DMS114 treated with DMSO at 0.1 percent for 48 hours (cell line): ENCODE measurements around the gene C14orf132.
"Not testable (repeated sequence)": the region's sequence is repeated elsewhere in the genome, so short reads cannot be mapped to it uniquely, and the experiment has no call there.

Experiments
- DNase-seq: peaks from one replicate; lab custom pipeline; 2025; ENCODE audit not compliant: unreplicated experiment; lab: John Stamatoyannopoulos, UW

Gene C14orf132

GRCh38 chr14:96059519-96060135 lies 20.5 kb downstream of the C14orf132 start:
- DNase-seq = no peak

- DNase-seq = no peak
These were observed 21.2 kb downstream of the C14orf132 start for GRCh38 chr14:96060186-96060933.

- DNase-seq = no peak
These were observed 22.8 kb downstream of the C14orf132 start for GRCh38 chr14:96062010-96062409.

GRCh38 chr14:96062506-96062905 lies 23.3 kb downstream of the C14orf132 start:
- no peak for DNase-seq

GRCh38 chr14:96064866-96065265 lies 25.7 kb downstream of the C14orf132 start:
- DNase-seq = no peak

GRCh38 chr14:96065661-96066459 lies 26.7 kb downstream of the C14orf132 start:
- no peak for DNase-seq

GRCh38 chr14:96066976-96067375 lies 27.8 kb downstream of the C14orf132 start:
- DNase-seq = no peak

- DNase-seq = no peak
These were observed 29.1 kb downstream of the C14orf132 start for GRCh38 chr14:96067985-96068930.

- no peak for DNase-seq
These were observed 30.3 kb downstream of the C14orf132 start for GRCh38 chr14:96069421-96069820.

GRCh38 chr14:96071561-96071960 lies 32.4 kb downstream of the C14orf132 start:
- no peak for DNase-seq

- DNase-seq = no peak
These were observed 32.9 kb downstream of the C14orf132 start for GRCh38 chr14:96072076-96072475.

GRCh38 chr14:96072746-96073145 lies 33.6 kb downstream of the C14orf132 start:
- no peak for DNase-seq

GRCh38 chr14:96073260-96074039 lies 34.3 kb downstream of the C14orf132 start:
- DNase-seq = not testable (repeated sequence)

- DNase-seq = no peak
These were observed 38.9 kb downstream of the C14orf132 start for GRCh38 chr14:96077983-96078624.

- DNase-seq = no peak
These were observed 39.5 kb downstream of the C14orf132 start for GRCh38 chr14:96078625-96079016.

- DNase-seq = no peak
These were observed 39.9 kb downstream of the C14orf132 start for GRCh38 chr14:96079066-96079465.

GRCh38 chr14:96080571-96080970 lies 41.4 kb downstream of the C14orf132 start:
- DNase-seq = no peak

- no peak for DNase-seq
These were observed 42.1 kb downstream of the C14orf132 start for GRCh38 chr14:96081224-96081623.

GRCh38 chr14:96081767-96082400 lies 42.7 kb downstream of the C14orf132 start:
- DNase-seq = no peak
